Measurements from ENCODE around the gene NUTM1.

Gene NUTM1

DNA sequence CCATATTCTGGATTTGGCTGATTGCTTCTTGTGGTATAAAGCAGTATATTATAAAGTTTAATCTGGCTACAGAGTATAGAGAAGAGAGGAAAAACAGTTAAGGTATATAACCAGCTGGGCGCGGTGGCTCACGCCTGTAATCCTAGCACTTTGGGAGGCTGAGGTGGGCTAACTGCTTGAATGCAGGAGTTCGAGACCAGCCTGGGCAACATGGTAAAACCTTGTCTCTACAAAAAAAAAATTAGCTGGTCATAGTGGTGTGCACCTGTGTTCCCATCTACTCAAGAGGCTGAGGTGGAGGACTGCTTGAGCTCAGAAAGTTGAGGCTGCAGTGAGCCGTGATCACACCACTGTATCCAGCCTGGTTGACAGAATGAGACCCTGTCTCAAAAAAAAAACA, 12.8 kb upstream of the NUTM1 start:
- no peak for DNase-seq (ENCODE audit: low spot score)
- TF ChIP-seq, protein P1, sequence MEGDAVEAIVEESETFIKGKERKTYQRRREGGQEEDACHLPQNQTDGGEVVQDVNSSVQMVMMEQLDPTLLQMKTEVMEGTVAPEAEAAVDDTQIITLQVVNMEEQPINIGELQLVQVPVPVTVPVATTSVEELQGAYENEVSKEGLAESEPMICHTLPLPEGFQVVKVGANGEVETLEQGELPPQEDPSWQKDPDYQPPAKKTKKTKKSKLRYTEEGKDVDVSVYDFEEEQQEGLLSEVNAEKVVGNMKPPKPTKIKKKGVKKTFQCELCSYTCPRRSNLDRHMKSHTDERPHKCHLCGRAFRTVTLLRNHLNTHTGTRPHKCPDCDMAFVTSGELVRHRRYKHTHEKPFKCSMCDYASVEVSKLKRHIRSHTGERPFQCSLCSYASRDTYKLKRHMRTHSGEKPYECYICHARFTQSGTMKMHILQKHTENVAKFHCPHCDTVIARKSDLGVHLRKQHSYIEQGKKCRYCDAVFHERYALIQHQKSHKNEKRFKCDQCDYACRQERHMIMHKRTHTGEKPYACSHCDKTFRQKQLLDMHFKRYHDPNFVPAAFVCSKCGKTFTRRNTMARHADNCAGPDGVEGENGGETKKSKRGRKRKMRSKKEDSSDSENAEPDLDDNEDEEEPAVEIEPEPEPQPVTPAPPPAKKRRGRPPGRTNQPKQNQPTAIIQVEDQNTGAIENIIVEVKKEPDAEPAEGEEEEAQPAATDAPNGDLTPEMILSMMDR (IDR thresholded peaks at IDR 0.05; ENCODE audit: extremely low read depth, missing control alignments) = no peak

DNA sequence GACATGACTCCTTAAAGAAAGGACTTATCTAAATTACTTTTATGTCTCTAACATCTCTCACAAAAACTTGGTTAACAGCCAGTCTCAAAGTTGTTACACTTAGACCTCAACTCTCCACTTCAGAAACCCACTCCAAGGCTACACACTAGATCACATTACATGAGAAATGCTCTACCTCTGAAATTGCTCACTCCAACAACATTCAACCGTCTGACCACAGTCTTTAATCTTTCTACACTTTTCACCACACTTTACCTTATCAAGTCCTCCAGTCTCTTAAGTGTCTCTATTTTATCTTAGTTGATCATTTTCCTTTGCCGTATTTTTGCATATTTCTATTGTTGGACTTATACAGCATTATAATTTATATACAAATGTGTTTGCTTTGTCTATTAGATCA, 11.3 kb upstream of the NUTM1 start:
- DNase-seq (ENCODE audit: low spot score) = no peak
- TF ChIP-seq, protein P1 (IDR thresholded peaks at IDR 0.05; ENCODE audit: extremely low read depth, missing control alignments) = no peak

DNA sequence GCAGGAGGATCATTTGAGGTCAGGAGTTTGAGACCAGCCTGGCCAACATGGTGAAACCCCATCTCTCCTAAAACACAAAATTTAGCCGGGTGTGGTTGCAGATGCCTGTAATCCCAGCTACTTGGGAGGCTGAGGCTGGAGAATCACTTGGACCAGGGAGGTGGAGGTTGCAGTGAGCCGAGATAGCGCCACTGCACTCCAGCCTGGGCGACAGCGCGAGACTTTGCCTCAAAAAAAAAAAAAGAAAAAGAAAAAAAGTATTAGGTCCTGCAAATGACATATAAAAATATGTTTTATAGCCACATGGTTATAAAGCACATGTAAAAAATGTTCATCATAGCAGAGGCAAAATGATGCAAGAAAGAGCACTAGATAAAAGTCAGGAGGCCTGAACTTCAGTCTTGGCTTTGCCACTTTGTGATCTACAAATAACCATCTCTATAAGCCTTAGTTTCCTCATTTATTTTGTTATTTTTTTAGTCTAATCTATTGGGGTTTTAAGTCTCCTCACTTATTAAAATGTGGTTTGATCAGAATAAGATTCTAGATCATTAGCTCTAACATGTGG, 10.5 kb upstream of the NUTM1 start:
- TF ChIP-seq, protein P1 (IDR thresholded peaks at IDR 0.05; ENCODE audit: extremely low read depth, missing control alignments) = no peak
- no peak for DNase-seq (ENCODE audit: low spot score)

DNA sequence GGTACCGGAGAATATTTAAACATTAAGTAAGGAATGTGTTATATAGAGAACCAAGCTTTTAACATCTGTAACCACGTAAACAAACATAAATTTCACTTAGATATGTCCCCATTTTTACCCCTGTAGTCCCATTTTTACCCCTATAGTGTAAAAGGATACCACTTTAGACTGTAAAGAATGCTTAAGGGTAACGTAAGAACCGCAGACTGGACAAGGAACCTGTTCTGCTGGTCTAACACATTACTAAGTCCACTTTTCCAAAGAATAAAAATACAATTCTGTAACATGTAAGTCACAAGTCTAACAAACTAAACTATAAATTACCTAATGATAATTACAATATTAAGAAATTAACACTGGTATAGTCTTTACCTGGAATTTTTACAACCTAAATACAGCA, 8.4 kb upstream of the NUTM1 start:
- no peak for DNase-seq (ENCODE audit: low spot score)
- TF ChIP-seq, protein P1 (IDR thresholded peaks at IDR 0.05; ENCODE audit: extremely low read depth, missing control alignments) = no peak

GRCh38 chr15:34335176-34336032, 7.7 kb upstream of the NUTM1 start:
- TF ChIP-seq, protein P1 (IDR thresholded peaks at IDR 0.05; ENCODE audit: extremely low read depth, missing control alignments) = no peak

GRCh38 chr15:34336231-34336990, 6.7 kb upstream of the NUTM1 start:
- TF ChIP-seq, protein P1 (IDR thresholded peaks at IDR 0.05; ENCODE audit: extremely low read depth, missing control alignments) = no peak
- no peak for DNase-seq (ENCODE audit: low spot score)

More at GRCh38 chr15:34335176-34336032, 7.7 kb upstream of the NUTM1 start:
- no peak for DNase-seq (ENCODE audit: low spot score)
